HCT116 (cell line): ENCODE data around the gene PHF19. TPM values are rescaled to one million over a fixed set of nuclear protein-coding genes. Genes with fewer than 3 reads are reported as not detected.

ENCODE experiments used
- ATAC-seq: fragments of 200-7000 bp; cut with Tn5 transposase; 2 replicates; pipeline ENCODE4 v1.9.1; 2020; ENCODE audit warnings: mild to moderate bottlenecking, moderate library complexity
- BruUV-seq: library from RNA; stranded (reverse); fragments of 400-500 nt; replicated peaks from 2 replicates; lab custom pipeline; 2021; lab: Mats Ljungman, UMichigan
- CTCF ChIA-PET: fragments of 300-600 bp; sonication (Branson Sonifier 250); formaldehyde crosslinking; loops from one replicate; lab custom pipeline; 2021; ENCODE audit warnings: antibody characterized with exemption; lab: Charles Lee
- POLR2A ChIA-PET: fragments of 300-600, 350-600 bp; sonication (Branson Sonifier 250); formaldehyde crosslinking; loops from one replicate; lab custom pipeline; 2021; ENCODE audit warnings: antibody characterized with exemption; lab: Charles Lee
- RAD21 ChIA-PET, 2 experiments: fragments of 300-600 bp; sonication (Branson Sonifier 250); formaldehyde crosslinking; loops; one replicate each; lab custom pipeline; 2023; ENCODE audit warnings: low total read pairs in 2 of 2; ENCODE audit not compliant: uncharacterized antibody in 2 of 2, unreplicated experiment in 2 of 2, low non-redundant PET in 1 of 2; lab: Charles Lee
- DNase-seq: peaks from one replicate; pipeline ENCODE4 v3.0.0-alpha.2; 2010; ENCODE audit warnings: low read depth, low spot score
- H2AFZ ChIP-seq: fragments of 200-600 bp; shearing (Covaris generic), sonication (generic); 2 replicates; pipeline ENCODE4 v1.6.1; 2017; ENCODE audit warnings: low read depth, mixed run types, mixed read lengths, antibody characterized with exemption, low read length; ENCODE audit not compliant: poor library complexity, severe bottlenecking
- H3K27ac ChIP-seq: 2 replicates; pipeline ENCODE4 v1.5.1; 2012; ENCODE audit warnings: low read depth, low read length
- H3K27me3 ChIP-seq: fragments of 200-600 bp; sonication (generic); 2 replicates; pipeline ENCODE4 v1.6.1; 2016; ENCODE audit warnings: mixed run types, low read length, mixed read lengths; ENCODE audit not compliant: insufficient read depth
- H3K36me3 ChIP-seq, 2 experiments: fragments of 200-500 bp in 1 of 2; fragments of 200-600 bp in 1 of 2; sonication (Bioruptor generic) in 1 of 2; sonication (generic) in 1 of 2; 2 replicates each; pipeline versions ENCODE4 v1.5.1 to v1.6.1; 2014 to 2016; ENCODE audit warnings: low read length in 2 of 2, inconsistent platforms in 1 of 2, mixed read lengths in 1 of 2, mixed run types in 1 of 2; ENCODE audit not compliant: insufficient read depth in 2 of 2, control insufficient read depth in 1 of 2
- H3K4me1 ChIP-seq, 2 experiments: fragments of 200-600 bp in 1 of 2; sonication (generic) in 1 of 2; 2 replicates each; pipeline versions ENCODE4 v1.5.1 to v1.6.1; 2012 to 2017; ENCODE audit warnings: low read length in 2 of 2, inconsistent platforms in 1 of 2, mild to moderate bottlenecking in 1 of 2, mixed read lengths in 1 of 2, mixed run types in 1 of 2, moderate library complexity in 1 of 2; ENCODE audit not compliant: insufficient read depth in 2 of 2, control insufficient read depth in 1 of 2
- H3K4me2 ChIP-seq: fragments of 200-600 bp; sonication (generic); 2 replicates; pipeline ENCODE4 v1.6.1; 2017; ENCODE audit warnings: mixed run types, low read length, mixed read lengths
- H3K4me3 ChIP-seq, 2 experiments: fragments of 200-600 bp in 1 of 2; sonication (generic) in 1 of 2; replicated peaks in 1 of 2; 2 replicates each; pipeline ENCODE4 v1.5.1; 2011 to 2016; ENCODE audit warnings: low read length in 2 of 2, control low read depth in 1 of 2, low read depth in 1 of 2, mild to moderate bottlenecking in 1 of 2, mixed read lengths in 1 of 2, mixed run types in 1 of 2
- H3K79me2 ChIP-seq: fragments of 200-600 bp; sonication (generic); 2 replicates; pipeline ENCODE4 v1.6.1; 2017; ENCODE audit warnings: mild to moderate bottlenecking, mixed run types, low read length, moderate library complexity, mixed read lengths; ENCODE audit not compliant: insufficient read depth
- H3K9ac ChIP-seq: fragments of 200-600 bp; sonication (generic); 2 replicates; pipeline ENCODE4 v1.6.1; 2016; ENCODE audit warnings: low read length, mixed read lengths
- H3K9me2 ChIP-seq: fragments of 200-600 bp; sonication (generic), shearing (Covaris generic); 2 replicates; pipeline ENCODE4 v1.6.1; 2017; ENCODE audit warnings: mixed run types, mild to moderate bottlenecking, moderate library complexity; ENCODE audit not compliant: insufficient read depth
- H3K9me3 ChIP-seq, 2 experiments: fragments of 200-500 bp in 1 of 2; fragments of 200-600 bp in 1 of 2; sonication (Bioruptor generic) in 1 of 2; sonication (generic) in 1 of 2; 2 replicates each; pipeline ENCODE4 v1.6.1; 2014 to 2017; ENCODE audit warnings: low read length in 2 of 2, mixed read lengths in 2 of 2, inconsistent platforms in 1 of 2, low read depth in 1 of 2, mild to moderate bottlenecking in 1 of 2, mixed run types in 1 of 2, moderate library complexity in 1 of 2; ENCODE audit not compliant: control insufficient read depth in 1 of 2, insufficient read depth in 1 of 2
- H4K20me1 ChIP-seq: fragments of 200-600 bp; sonication (generic), shearing (Covaris generic); 2 replicates; pipeline ENCODE4 v1.6.1; 2017; ENCODE audit warnings: mixed run types, mild to moderate bottlenecking, moderate library complexity; ENCODE audit not compliant: insufficient read depth
- ATF3 ChIP-seq: IDR thresholded peaks from 2 replicates; pipeline ENCODE4 v1.6.1; 2012
- CBX3 ChIP-seq: IDR thresholded peaks from 2 replicates; pipeline ENCODE4 v1.6.1; 2012; ENCODE audit warnings: low read depth
- ELF1 ChIP-seq: IDR thresholded peaks from 2 replicates; pipeline ENCODE4 v1.6.1; 2012; ENCODE audit warnings: low read depth, borderline replicate concordance
- EZH2 ChIP-seq: fragments of 200-600 bp; sonication (generic); IDR thresholded peaks from 2 replicates; pipeline ENCODE4 v1.6.1; 2017; ENCODE audit warnings: antibody characterized with exemption, mixed run types
- EZH2phosphoT487 ChIP-seq: fragments of 200-600 bp; IDR thresholded peaks from 2 replicates; pipeline ENCODE4 v1.6.1; 2018; ENCODE audit warnings: antibody characterized with exemption, borderline replicate concordance
- FOSL1 ChIP-seq: IDR thresholded peaks from 2 replicates; pipeline ENCODE4 v1.6.1; 2012; ENCODE audit warnings: low read depth
- JUND ChIP-seq: IDR thresholded peaks from 2 replicates; pipeline ENCODE4 v1.6.1; 2012
- POLR2A ChIP-seq: IDR thresholded peaks from 2 replicates; pipeline ENCODE4 v1.7.0; 2011; ENCODE audit warnings: borderline replicate concordance; ENCODE audit not compliant: insufficient read depth, insufficient read length; ENCODE audit errors: extremely low read depth
- RAD21 ChIP-seq: IDR thresholded peaks from 2 replicates; pipeline ENCODE4 v1.6.1; 2012; ENCODE audit warnings: low read depth, mild to moderate bottlenecking
- REST ChIP-seq: IDR thresholded peaks from 2 replicates; pipeline ENCODE4 v1.6.1; 2012; ENCODE audit warnings: low read depth
- SIN3A ChIP-seq: IDR thresholded peaks from 2 replicates; pipeline ENCODE4 v1.6.1; 2012; ENCODE audit warnings: low read depth
- SP1 ChIP-seq: IDR thresholded peaks from 2 replicates; pipeline ENCODE4 v1.6.1; 2012; ENCODE audit warnings: low read depth
- SRF ChIP-seq: IDR thresholded peaks from 2 replicates; pipeline ENCODE4 v1.6.1; 2012; ENCODE audit warnings: low read depth
- ZBTB33 ChIP-seq: IDR thresholded peaks from 2 replicates; pipeline ENCODE4 v1.6.1; 2011; ENCODE audit warnings: mild to moderate bottlenecking, low read length, moderate library complexity; ENCODE audit not compliant: insufficient replicate concordance; ENCODE audit errors: extremely low read depth
- ZFX ChIP-seq: fragments of 450-650 bp; IDR thresholded peaks from 2 replicates; pipeline ENCODE4 v1.6.1; 2017
- ZNF274 ChIP-seq: fragments of 200-500 bp; sonication (Bioruptor generic); IDR thresholded peaks from 2 replicates; pipeline ENCODE4 v1.6.1; 2014; ENCODE audit warnings: mild to moderate bottlenecking, low read depth, low read length, inconsistent platforms
- intact Hi-C: fragments of 100-400 bp; cut with micrococcal nuclease; formaldehyde crosslinking; loops from 2 replicates; pipeline ENCODE4 v1.10.0; 2022
- total RNA-seq: library from RNA; stranded (reverse); gene quantifications from one replicate; pipeline ENCODE4 v1.2.1, GENCODE V29; 2021; ENCODE audit not compliant: unreplicated experiment

PHF19 gene
- total RNA-seq, 1 experiment from 2014 or later = 74.0 TPM

GRCh38 chr9:120845255-120845654 is 31.7 kb downstream of the PHF19 start:
- RAD21 ChIA-PET = no interaction called here
- H3K36me3 ChIP-seq = no peaks in the 10 kb centered on the region; a peak in 1 of 4 replicates

More at GRCh38 chr9:120845255-120845654, 31.7 kb downstream of the PHF19 start:
- ATAC-seq = no peak
- Histone ChIP-seq H3K27me3 (no peaks in the 10 kb centered on the region), H3K27ac (no peak overlapping the region), H4K20me1 (no peaks in the 10 kb centered on the region), H3K9ac (no peak overlapping the region), H3K9me3 (no peaks in the 10 kb centered on the region), H3K4me1 (peaks cover 9 to 20% of the 10 kb centered on the region in 2 experiments), H3K79me2 (peaks cover 30% of the 10 kb centered on the region), H2AFZ (no peak overlapping the region), H3K9me2 (no peaks in the 10 kb centered on the region), H3K4me3 (no peak overlapping the region), H3K4me2 (no peak overlapping the region)
- TF ChIP-seq RAD21 = no peak
- TF ChIP-seq REST = no peak
- TF ChIP-seq ELF1 = no peak
- no peak for TF ChIP-seq ZFX
- TF ChIP-seq ZNF274 = no peak
- TF ChIP-seq CBX3 = no peak
- TF ChIP-seq EZH2 = no peak
- no peak for TF ChIP-seq POLR2A
- no peak for TF ChIP-seq FOSL1
- TF ChIP-seq ZBTB33 = no peak
- no peak for TF ChIP-seq SRF
- TF ChIP-seq SP1 = no peak
- no peak for TF ChIP-seq JUND
- TF ChIP-seq ATF3 = no peak
- no peak for TF ChIP-seq SIN3A
- TF ChIP-seq EZH2phosphoT487 = no peak
- intact Hi-C loops = no loop called here
- BruUV-seq = no TSS peak
- no peak for DNase-seq
- ChIA-PET POLR2A (no interaction called here), CTCF (interaction anchor here (1.0 kb wide), 1 partner anchor 92 kb away, joined by 3 read pairs; no protein-coding TSS in a partner anchor)
